AG09319 (cell line): ENCODE measurements around the gene AMIGO1.
A peak's percentile ranks its signal among the peaks of the same experiment; 100 is the strongest.

Source experiments
- DNase-seq: peaks from one replicate; pipeline ENCODE4 v3.0.0-alpha.2; 2010; ENCODE audit warnings: low read depth; ENCODE audit errors: extremely low read depth
- CTCF ChIP-seq: IDR thresholded peaks from 2 replicates; pipeline ENCODE4 v1.5.1; 2011; ENCODE audit warnings: low read depth, mild to moderate bottlenecking, inconsistent platforms, low read length, moderate library complexity

AMIGO1 gene

GRCh38 chr1:109493805-109494539 is 15.6 kb downstream of the AMIGO1 start, which contains the start of gene CYB561D1:
Gene CYB561D1 (plus strand): TSS chr1:109494094. CDS start chr1:109494140, 46 bp downstream.
- peak; percentile 75 for TF ChIP-seq CTCF
- no peak for DNase-seq

GRCh38 chr1:109493227-109493626 is 16.3 kb downstream of the AMIGO1 start:
- no peak for DNase-seq
- no peak for TF ChIP-seq CTCF

GRCh38 chr1:109492779-109493178 is 16.7 kb downstream of the AMIGO1 start:
- TF ChIP-seq CTCF, result no peak
- DNase-seq, result no peak

GRCh38 chr1:109491372-109491771 is 18.2 kb downstream of the AMIGO1 start:
- no peak for DNase-seq
- TF ChIP-seq CTCF, result no peak

- DNase-seq, result no peak
- no peak for TF ChIP-seq CTCF
Measured at GRCh38 chr1:109490934-109491302, 18.6 kb downstream of the AMIGO1 start.

GRCh38 chr1:109490029-109490933 is 19.2 kb downstream of the AMIGO1 start:
- no peak for DNase-seq
- TF ChIP-seq CTCF, result peak; percentile 93

- no peak for TF ChIP-seq CTCF
- DNase-seq, result no peak
Measured at GRCh38 chr1:109488696-109489095, 20.8 kb downstream of the AMIGO1 start.
